Measurements from ENCODE around the gene EVA1C. TPM values are rescaled to one million over a fixed set of nuclear protein-coding genes. Genes with fewer than 3 reads are reported as not detected.

EVA1C gene
- polyA plus RNA-seq, 1 donor (not counting 4 experiments of a cell fraction or from before 2014, with no cell fraction given): 15.3 TPM

DNA sequence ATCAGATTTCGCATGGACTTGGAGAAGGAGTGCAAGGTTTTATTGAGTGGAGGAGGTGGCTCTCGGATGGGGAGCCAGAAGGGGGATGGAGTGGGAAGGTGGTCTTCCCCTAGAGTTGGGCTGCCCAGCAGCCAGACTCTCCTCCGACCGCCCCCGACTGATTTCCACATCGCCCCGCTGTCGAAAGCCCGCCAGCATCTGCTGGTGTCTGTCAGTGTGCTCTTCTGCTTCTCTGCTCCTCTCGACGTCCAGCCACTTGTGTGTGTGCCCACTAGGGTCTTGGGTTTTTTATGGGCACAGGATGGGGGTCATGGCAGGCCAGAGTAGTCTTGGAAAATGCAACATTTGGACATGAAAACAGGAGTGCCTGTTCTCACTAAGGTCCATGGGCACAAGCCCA lies 40.1 kb downstream of the EVA1C start:
- H3K4me3 ChIP-seq (ENCODE audit: control insufficient read depth in 2 of 3, extremely low read depth in 1 of 3, insufficient read depth in 2 of 3, low read depth in 1 of 3, low read length in 3 of 3): no peak overlapping the region
- H4K20me1 ChIP-seq (ENCODE audit: control insufficient read depth, extremely low read depth, insufficient read depth, low read length): no peaks in the 10 kb centered on the region
- H3K27me3 ChIP-seq (ENCODE audit: control insufficient read depth, extremely low read depth, insufficient read depth, low read length): no peaks in the 10 kb centered on the region
- H3K4me1 ChIP-seq (ENCODE audit: control insufficient read depth, extremely low read depth, insufficient read depth, low read length): peaks cover 16% of the 10 kb centered on the region
- TF ChIP-seq, protein P1, sequence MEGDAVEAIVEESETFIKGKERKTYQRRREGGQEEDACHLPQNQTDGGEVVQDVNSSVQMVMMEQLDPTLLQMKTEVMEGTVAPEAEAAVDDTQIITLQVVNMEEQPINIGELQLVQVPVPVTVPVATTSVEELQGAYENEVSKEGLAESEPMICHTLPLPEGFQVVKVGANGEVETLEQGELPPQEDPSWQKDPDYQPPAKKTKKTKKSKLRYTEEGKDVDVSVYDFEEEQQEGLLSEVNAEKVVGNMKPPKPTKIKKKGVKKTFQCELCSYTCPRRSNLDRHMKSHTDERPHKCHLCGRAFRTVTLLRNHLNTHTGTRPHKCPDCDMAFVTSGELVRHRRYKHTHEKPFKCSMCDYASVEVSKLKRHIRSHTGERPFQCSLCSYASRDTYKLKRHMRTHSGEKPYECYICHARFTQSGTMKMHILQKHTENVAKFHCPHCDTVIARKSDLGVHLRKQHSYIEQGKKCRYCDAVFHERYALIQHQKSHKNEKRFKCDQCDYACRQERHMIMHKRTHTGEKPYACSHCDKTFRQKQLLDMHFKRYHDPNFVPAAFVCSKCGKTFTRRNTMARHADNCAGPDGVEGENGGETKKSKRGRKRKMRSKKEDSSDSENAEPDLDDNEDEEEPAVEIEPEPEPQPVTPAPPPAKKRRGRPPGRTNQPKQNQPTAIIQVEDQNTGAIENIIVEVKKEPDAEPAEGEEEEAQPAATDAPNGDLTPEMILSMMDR (optimal IDR thresholded peaks at IDR 0.05 in 1 of 3, IDR thresholded peaks at IDR 0.05 in 1 of 3, conservative IDR thresholded peaks at IDR 0.05 in 1 of 3; ENCODE audit: extremely low read depth in 1 of 3, insufficient read depth in 2 of 3, low read length in 3 of 3): no peak
- no peak for TF ChIP-seq EZH2 (IDR thresholded peaks at IDR 0.05; ENCODE audit: low read length)
- H3K27ac ChIP-seq (ENCODE audit: control insufficient read depth, insufficient read depth, low read length): no peak overlapping the region
- dilution Hi-C loops (cut with MboI; ENCODE audit: extremely low pct_ligation_motif_present, low sequenced_read_pairs): no loop called here
- FAIRE-seq: no peak
- no peak overlapping the region for H2AFZ ChIP-seq (ENCODE audit: control insufficient read depth, low read length)
- H3K36me3 ChIP-seq (ENCODE audit: control insufficient read depth in 2 of 2, extremely low read depth in 1 of 2, insufficient read depth in 2 of 2, low read length in 2 of 2): no peaks in the 10 kb centered on the region
- no peak overlapping the region for H3K9ac ChIP-seq (ENCODE audit: control insufficient read depth, extremely low read depth, insufficient read depth, low read length)
- H3K9me1 ChIP-seq (ENCODE audit: control insufficient read depth, extremely low read depth, insufficient read depth, low read length): no peaks in the 10 kb centered on the region
- H3K4me2 ChIP-seq (ENCODE audit: control insufficient read depth, extremely low read depth, insufficient read depth, low read depth, low read length): no peak overlapping the region
- DNase-seq (ENCODE audit: low read depth, low spot score): no peak
- no peaks in the 10 kb centered on the region for H3K9me3 ChIP-seq (ENCODE audit: control insufficient read depth, low read depth, low read length)
- no peaks in the 10 kb centered on the region for H3K79me2 ChIP-seq (ENCODE audit: control insufficient read depth, insufficient read depth, low read length)

DNA sequence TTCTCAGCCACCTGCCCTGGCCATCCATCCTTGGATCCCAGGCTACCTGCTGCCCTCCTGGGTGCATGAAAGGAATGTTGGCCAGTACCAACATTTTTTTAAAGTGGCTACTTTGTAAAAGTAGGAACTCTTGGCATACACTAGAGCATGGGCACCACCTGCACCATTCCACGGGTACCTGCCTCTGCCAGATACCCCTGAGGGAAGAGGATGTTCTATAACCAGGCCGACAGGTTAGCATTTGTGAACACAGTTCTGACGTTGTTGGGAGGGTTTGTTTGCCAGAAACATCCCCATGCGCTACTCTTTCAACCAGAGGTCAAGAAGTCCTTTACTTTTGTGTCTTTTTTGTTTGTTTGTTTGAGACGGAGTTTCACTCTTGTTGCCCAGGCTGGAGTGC lies 43.0 kb downstream of the EVA1C start:
- Histone ChIP-seq H3K27ac (ENCODE audit: control insufficient read depth, insufficient read depth, low read length) (no peak overlapping the region), H3K4me2 (ENCODE audit: control insufficient read depth, extremely low read depth, insufficient read depth, low read depth, low read length) (no peak overlapping the region), H3K4me3 (ENCODE audit: control insufficient read depth in 2 of 3, extremely low read depth in 1 of 3, insufficient read depth in 2 of 3, low read depth in 1 of 3, low read length in 3 of 3) (no peak overlapping the region), H3K79me2 (ENCODE audit: control insufficient read depth, insufficient read depth, low read length) (no peaks in the 10 kb centered on the region), H3K9me1 (ENCODE audit: control insufficient read depth, extremely low read depth, insufficient read depth, low read length) (no peaks in the 10 kb centered on the region), H3K27me3 (ENCODE audit: control insufficient read depth, extremely low read depth, insufficient read depth, low read length) (no peaks in the 10 kb centered on the region), H3K4me1 (ENCODE audit: control insufficient read depth, extremely low read depth, insufficient read depth, low read length) (peaks cover 14% of the 10 kb centered on the region), H4K20me1 (ENCODE audit: control insufficient read depth, extremely low read depth, insufficient read depth, low read length) (no peaks in the 10 kb centered on the region), H3K9me3 (ENCODE audit: control insufficient read depth, low read depth, low read length) (no peaks in the 10 kb centered on the region), H3K36me3 (ENCODE audit: control insufficient read depth in 2 of 2, extremely low read depth in 1 of 2, insufficient read depth in 2 of 2, low read length in 2 of 2) (no peaks in the 10 kb centered on the region), H2AFZ (ENCODE audit: control insufficient read depth, low read length) (no peak overlapping the region), H3K9ac (ENCODE audit: control insufficient read depth, extremely low read depth, insufficient read depth, low read length) (no peak overlapping the region)
- DNase-seq (ENCODE audit: low read depth, low spot score): no peak
- FAIRE-seq: no peak
- TF ChIP-seq, protein P1 (optimal IDR thresholded peaks at IDR 0.05 in 1 of 3, IDR thresholded peaks at IDR 0.05 in 1 of 3, conservative IDR thresholded peaks at IDR 0.05 in 1 of 3; ENCODE audit: extremely low read depth in 1 of 3, insufficient read depth in 2 of 3, low read length in 3 of 3): no peak
- TF ChIP-seq EZH2 (IDR thresholded peaks at IDR 0.05; ENCODE audit: low read length): no peak
- dilution Hi-C loops (cut with MboI; ENCODE audit: extremely low pct_ligation_motif_present, low sequenced_read_pairs): no loop called here

Measured in keratinocyte (primary cell).